Neural progenitor cell (in vitro differentiated cells): Measurements from ENCODE around the gene SLC6A13.

Experiments used
- CTCF ChIP-seq: fragments of 200-600 bp; sonication (generic); IDR thresholded peaks from 2 replicates; pipeline ENCODE4 v1.5.1; 2017; ENCODE audit warnings: antibody characterized with exemption, mild to moderate bottlenecking
- EZH2 ChIP-seq: fragments of 200-600 bp; sonication (generic); IDR thresholded peaks from 2 replicates; pipeline ENCODE4 v1.6.1; 2017; ENCODE audit warnings: antibody characterized with exemption, mild to moderate bottlenecking, moderate library complexity
- EZH2phosphoT487 ChIP-seq: fragments of 200-600 bp; sonication (generic); IDR thresholded peaks from 2 replicates; pipeline ENCODE4 v1.6.1; 2017; ENCODE audit warnings: antibody characterized with exemption

GRCh38 chr12:233615-233968 is 29.0 kb downstream of the SLC6A13 start:
- no peak for TF ChIP-seq CTCF
- TF ChIP-seq EZH2: no peak
- no peak for TF ChIP-seq EZH2phosphoT487
